BJ (cell line): ENCODE results near the gene OR9Q1. TPM values are rescaled to one million over a fixed set of nuclear protein-coding genes. Genes with fewer than 3 reads are reported as not detected.

Experiments used
- CTCF ChIA-PET: fragments of 350-600 bp; formaldehyde crosslinking; extraction: SDS; loops from one replicate; lab custom pipeline; 2021; ENCODE audit warnings: antibody characterized with exemption, inconsistent platforms; lab: Yijun Ruan, JAX
- POLR2A ChIA-PET: fragments of 300-600 bp; sonication (Branson Sonifier 250); formaldehyde crosslinking; extraction: SDS; loops from one replicate; lab custom pipeline; 2021; ENCODE audit warnings: antibody characterized with exemption; lab: Charles Lee
- DNase-seq: peaks from one replicate; pipeline ENCODE4 v3.0.0-alpha.2; 2011; ENCODE audit warnings: low read depth
- H3K27me3 ChIP-seq: 2 replicates; pipeline ENCODE4 v1.6.0; 2011; ENCODE audit warnings: low read length; ENCODE audit not compliant: control insufficient read depth, insufficient read depth
- H3K36me3 ChIP-seq: 2 replicates; pipeline ENCODE4 v1.5.1; 2011; ENCODE audit warnings: low read length; ENCODE audit not compliant: control insufficient read depth, insufficient read depth
- H3K4me3 ChIP-seq: 2 replicates; pipeline ENCODE4 v1.5.1; 2011; ENCODE audit warnings: low read depth, mild to moderate bottlenecking, control low read depth, low read length
- CTCF ChIP-seq: IDR thresholded peaks from 2 replicates; pipeline ENCODE4 v1.5.1; 2011; ENCODE audit warnings: low read depth, mild to moderate bottlenecking, control low read depth, inconsistent platforms, low read length, moderate library complexity; ENCODE audit not compliant: insufficient read depth
- polyA plus RNA-seq: library from polyadenylated mRNA; depleted of rRNA; stranded (reverse); fragments of >200 nt; gene quantifications from 2 replicates; pipeline ENCODE4 v1.2.3, GENCODE V29; 2011

The OR9Q1 gene
- polyA plus RNA-seq, 1 experiment = not detected

GRCh38 chr11:58127350-58127749, 103.7 kb downstream of the OR9Q1 start:
- no peak for TF ChIP-seq CTCF
- ChIA-PET POLR2A (no interaction called here), CTCF (interaction anchor here (0.9 kb wide), 1 partner anchor 12 kb away, joined by 3 read pairs; no protein-coding TSS in a partner anchor)
- Histone ChIP-seq H3K4me3 (no peak overlapping the region), H3K36me3 (no peaks in the 10 kb centered on the region), H3K27me3 (no peaks in the 10 kb centered on the region)
- DNase-seq = no peak

- Histone ChIP-seq H3K36me3 (no peaks in the 10 kb centered on the region), H3K27me3 (no peaks in the 10 kb centered on the region), H3K4me3 (no peak overlapping the region)
- POLR2A ChIA-PET = no interaction called here
- no peak for TF ChIP-seq CTCF
- DNase-seq = no peak
- CTCF ChIA-PET = no interaction called here
Measured at GRCh38 chr11:58133309-58134076, 109.8 kb downstream of the OR9Q1 start.

GRCh38 chr11:58134151-58134550, 110.5 kb downstream of the OR9Q1 start:
- no peak overlapping the region for H3K4me3 ChIP-seq
- no peaks in the 10 kb centered on the region for H3K27me3 ChIP-seq
- no peak for DNase-seq
- POLR2A ChIA-PET = no interaction called here
- CTCF ChIA-PET = no interaction called here
- TF ChIP-seq CTCF = no peak
- H3K36me3 ChIP-seq = no peaks in the 10 kb centered on the region

- POLR2A ChIA-PET = no interaction called here
- H3K36me3 ChIP-seq = no peaks in the 10 kb centered on the region
- CTCF ChIA-PET = no interaction called here
Measured at GRCh38 chr11:58135171-58135570, 111.5 kb downstream of the OR9Q1 start.

GRCh38 chr11:58142761-58143160, 119.1 kb downstream of the OR9Q1 start:
- no peak for TF ChIP-seq CTCF
- ChIA-PET CTCF (no interaction called here), POLR2A (no interaction called here)

More at GRCh38 chr11:58135171-58135570, 111.5 kb downstream of the OR9Q1 start:
- no peak for TF ChIP-seq CTCF
- no peak for DNase-seq
- H3K27me3 ChIP-seq = no peaks in the 10 kb centered on the region
- no peak overlapping the region for H3K4me3 ChIP-seq

More at GRCh38 chr11:58142761-58143160, 119.1 kb downstream of the OR9Q1 start:
- no peak for DNase-seq
- no peak overlapping the region for H3K4me3 ChIP-seq
- H3K27me3 ChIP-seq = no peaks in the 10 kb centered on the region
- no peaks in the 10 kb centered on the region for H3K36me3 ChIP-seq
